Ureter (tissue), 1 donor: ENCODE results near the gene NPY2R. TPM values are rescaled to one million over a fixed set of nuclear protein-coding genes. Genes with fewer than 3 reads are reported as not detected.

Source experiments
- DNase-seq: peaks from one replicate; pipeline ENCODE4 v3.0.0-alpha.2; 2020; ENCODE audit warnings: low spot score
- total RNA-seq: library from RNA; stranded (reverse); gene quantifications from one replicate; pipeline ENCODE4 v1.2.4, GENCODE V29; 2023
- donor health status: DM: yes; HTN: yes; CAD: no.

The NPY2R gene
- total RNA-seq, 1 donor from 2014 or later = not detected

DNA sequence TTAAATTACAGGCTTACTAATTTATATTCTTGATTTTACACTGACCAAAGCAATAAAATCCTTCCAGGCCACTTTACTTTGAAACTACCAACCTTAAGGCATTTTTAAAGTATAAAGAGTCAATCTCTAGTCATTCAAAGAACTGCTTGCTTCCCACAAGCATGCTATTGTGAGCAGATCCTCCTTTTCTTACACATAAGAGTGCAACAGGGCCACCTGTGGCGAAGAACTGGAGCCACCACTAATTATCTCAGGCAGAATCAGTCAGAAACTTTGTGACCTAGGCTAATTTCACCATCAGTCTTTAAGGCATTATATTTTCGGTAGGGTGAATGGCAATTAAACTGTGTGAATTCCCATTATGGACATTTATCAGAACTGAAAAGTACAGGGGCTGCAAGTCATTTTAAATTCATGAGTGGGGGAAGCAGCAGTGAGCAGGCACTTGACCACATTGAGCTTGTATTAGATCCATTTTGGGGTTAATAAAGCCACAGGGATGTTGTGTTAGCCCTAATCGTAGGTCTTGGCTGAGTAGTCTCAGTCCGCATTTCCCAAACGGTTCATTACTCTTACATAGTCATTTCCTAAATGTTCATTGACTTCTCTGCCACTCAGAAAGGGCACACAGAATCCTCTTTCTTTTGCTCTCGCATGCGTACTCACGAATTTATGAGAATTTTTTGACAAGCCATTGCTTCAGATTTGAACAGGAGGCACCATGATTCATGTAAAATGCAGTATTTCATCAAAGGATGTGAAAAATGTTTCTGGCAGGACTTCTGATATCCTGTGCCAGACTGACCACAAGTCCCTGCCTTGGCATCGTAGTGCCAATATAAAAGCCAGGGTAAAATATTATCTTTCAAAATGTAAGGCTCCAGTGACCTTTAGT, 39.8 kb downstream of the NPY2R start:
- DNase-seq = no peak

DNA sequence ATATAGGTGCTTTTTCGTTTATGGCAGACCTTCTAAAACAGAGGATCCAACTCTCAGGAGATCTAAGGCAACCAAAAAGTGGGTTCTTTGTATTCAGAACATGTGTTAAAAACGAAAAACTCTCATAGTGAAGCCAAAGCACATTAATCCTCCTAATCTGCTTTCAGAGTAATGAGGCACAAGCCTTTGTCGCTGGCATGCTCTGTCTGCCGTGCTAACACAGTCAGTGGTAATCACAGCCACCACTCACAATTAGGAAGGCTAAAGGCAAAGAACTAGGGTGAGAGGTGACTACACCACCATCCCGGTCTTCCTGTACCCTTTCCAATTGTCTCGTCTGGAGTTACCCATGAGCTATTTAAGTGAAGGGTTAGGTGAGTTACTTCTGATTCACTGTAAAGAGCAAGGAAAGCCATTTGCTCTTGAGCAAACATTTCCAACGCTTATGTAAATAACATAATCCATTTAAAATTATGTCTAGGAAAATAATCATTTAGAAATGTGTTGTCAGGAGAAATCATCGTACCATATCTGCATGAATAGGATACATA, 40.7 kb downstream of the NPY2R start:
- no peak for DNase-seq

DNA sequence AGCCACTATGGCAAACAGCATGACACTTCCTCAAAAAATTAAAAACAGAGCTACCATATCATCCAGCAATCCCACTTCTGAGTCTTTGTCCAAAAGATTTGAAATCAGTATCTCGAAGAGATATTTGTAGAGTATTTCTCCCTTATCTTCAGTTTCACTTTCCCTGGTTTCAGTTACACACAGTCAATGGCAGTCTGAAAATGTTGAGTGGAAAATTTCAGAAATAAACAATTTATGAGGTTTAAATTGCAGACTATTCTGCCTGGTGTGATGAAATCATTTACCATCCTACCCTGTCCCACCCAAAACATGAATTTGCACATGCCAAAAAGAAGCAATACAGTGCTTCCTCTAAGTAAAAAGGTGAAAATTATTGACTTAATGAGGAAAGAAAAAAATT, 43.9 kb downstream of the NPY2R start:
- DNase-seq = no peak

DNA sequence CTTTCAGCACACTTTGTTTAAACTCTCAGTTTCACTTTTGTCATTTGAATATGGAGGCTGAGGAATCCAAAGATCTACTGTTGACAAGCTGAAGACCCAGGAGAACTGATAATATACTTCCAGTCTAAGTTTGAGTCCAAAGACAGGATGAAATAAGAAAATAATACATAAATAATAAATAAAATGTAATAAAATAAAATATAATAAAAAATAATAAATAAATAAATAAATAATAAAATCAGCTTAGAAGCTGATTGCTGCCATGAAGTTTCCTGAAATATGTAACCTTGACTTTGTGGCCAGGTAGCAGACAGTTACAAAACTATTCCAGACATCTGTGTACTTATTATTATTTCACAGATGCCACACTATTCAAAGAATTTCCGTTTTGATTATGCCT, 55.0 kb downstream of the NPY2R start:
- no peak for DNase-seq

DNA sequence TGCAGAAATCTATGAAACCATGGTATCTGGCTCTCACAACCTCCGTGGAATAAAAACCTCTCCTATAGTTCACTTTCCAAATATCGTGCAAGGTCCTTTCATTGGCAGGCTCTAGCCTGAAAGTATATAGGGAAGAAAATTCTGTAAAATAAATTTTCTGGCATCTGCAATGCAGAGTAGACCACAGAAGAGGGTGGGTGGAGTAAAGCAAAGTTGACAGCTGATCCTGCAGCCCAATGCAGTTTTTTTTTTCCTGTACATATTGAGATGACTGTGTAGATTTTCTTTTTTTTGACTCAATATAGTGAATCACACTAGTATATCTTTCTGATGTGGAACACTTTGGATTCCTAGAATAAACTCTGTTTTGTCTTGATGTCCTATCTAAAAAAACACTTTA, 56.7 kb downstream of the NPY2R start:
- DNase-seq = no peak

Other genes starting within 250 kb of the NPY2R start
- 12.3 TPM for gene MAP9, start 168.3 kb downstream of the NPY2R start, total RNA-seq